AG04450 (cell line): ENCODE results near the gene MBD3L5. TPM values are rescaled to one million over a fixed set of nuclear protein-coding genes. Genes with fewer than 3 reads are reported as not detected.
A peak's percentile ranks its signal among the peaks of the same experiment; 100 is the strongest.

ENCODE experiments used
- CTCF ChIA-PET: fragments of 300-600, 350-600 bp; formaldehyde crosslinking; extraction: SDS; loops from one replicate; lab custom pipeline; 2022; ENCODE audit warnings: antibody characterized with exemption, inconsistent platforms; lab: Charles Lee
- POLR2A ChIA-PET: fragments of 350-600 bp; formaldehyde crosslinking; extraction: SDS; loops from one replicate; lab custom pipeline; 2021; ENCODE audit warnings: antibody characterized with exemption, inconsistent platforms; lab: Yijun Ruan, JAX
- DNase-seq: peaks from one replicate; pipeline ENCODE4 v3.0.0-alpha.2; 2011; ENCODE audit warnings: low read depth, low spot score
- H3K27ac ChIP-seq: one replicate; pipeline ENCODE4 v1.5.1; 2012; ENCODE audit warnings: low read depth, low read length, control low read depth
- H3K27me3 ChIP-seq: one replicate; pipeline ENCODE4 v1.6.0; 2012; ENCODE audit warnings: low read length; ENCODE audit not compliant: control insufficient read depth, insufficient read depth
- H3K4me3 ChIP-seq: 2 replicates; pipeline ENCODE4 v1.5.1; 2011; ENCODE audit warnings: mild to moderate bottlenecking, low read depth, low read length, control low read depth
- H3K9me3 ChIP-seq: 2 replicates; pipeline ENCODE4 v1.5.1; 2012; ENCODE audit warnings: low read length; ENCODE audit not compliant: control insufficient read depth, insufficient read depth
- CTCF ChIP-seq: IDR thresholded peaks from 2 replicates; pipeline ENCODE4 v1.5.1; 2011; ENCODE audit warnings: low read depth, low read length, control low read depth, inconsistent platforms
- polyA plus RNA-seq: library from polyadenylated mRNA; depleted of rRNA; stranded (reverse); fragments of >200 nt; gene quantifications from 2 replicates; pipeline ENCODE4 v1.2.3, GENCODE V29; 2011

The MBD3L5 gene
- polyA plus RNA-seq, 1 experiment, result not detected

- CTCF ChIA-PET, result interaction anchor here (2.2 kb wide), 1 partner anchor 32 kb away, joined by 6 read pairs; no protein-coding TSS in a partner anchor
- POLR2A ChIA-PET, result interaction anchor here (0.6 kb wide), 1 partner anchor 464 kb away, joined by 3 read pairs; no protein-coding TSS in a partner anchor
- no peaks in the 10 kb centered on the region for H3K27me3 ChIP-seq
Observed at GRCh38 chr19:7067716-7068115, 37.3 kb downstream of the MBD3L5 start.

GRCh38 chr19:7068599-7068998 is 38.2 kb downstream of the MBD3L5 start:
- DNase-seq, result no peak
- peaks cover 13% of the 10 kb centered on the region; the same call in 1 of the 2 replicates for H3K9me3 ChIP-seq
- no peak for TF ChIP-seq CTCF
- POLR2A ChIA-PET, result interaction anchor here (0.6 to 1.6 kb wide), 7 partner anchors 16 to 1764 kb away, joined by 3 to 13 read pairs (median 3); partner anchors contain the start of genes PET100 and XAB2
- no peaks in the 10 kb centered on the region for H3K27me3 ChIP-seq
- H3K27ac ChIP-seq, result no peak overlapping the region
- CTCF ChIA-PET, result interaction anchor here (2.2 kb wide), 1 partner anchor 31 kb away, joined by 6 read pairs; no protein-coding TSS in a partner anchor
- peak overlapping the region; percentile 41 for H3K4me3 ChIP-seq

More at GRCh38 chr19:7067716-7068115, 37.3 kb downstream of the MBD3L5 start:
- DNase-seq, result no peak
- no peak overlapping the region for H3K27ac ChIP-seq
- no peak for TF ChIP-seq CTCF
- H3K4me3 ChIP-seq, result no peak overlapping the region
- peaks cover 6% of the 10 kb centered on the region; the same call in 1 of the 2 replicates for H3K9me3 ChIP-seq

GRCh38 chr19:7069042-7069903 is 38.9 kb downstream of the MBD3L5 start, which contains the start of gene ZNF557:
Gene ZNF557 (plus strand): TSS chr19:7069703. CDS start chr19:7075075, 5,372 bp downstream.
- POLR2A ChIA-PET, result interaction anchor here (0.6 to 1.6 kb wide), 8 partner anchors 16 to 1763 kb away, joined by 3 to 13 read pairs (median 3); partner anchors contain the start of genes PET100 and XAB2
- peak; percentile 90 for DNase-seq
- Histone ChIP-seq H3K27me3 (no peaks in the 10 kb centered on the region), H3K9me3 (peaks cover 13% of the 10 kb centered on the region; the same call in 1 of the 2 replicates), H3K27ac (peak within 1 kb of the TSS; percentile 77), H3K4me3 (peak within 1 kb of the TSS; percentile 94)
- CTCF ChIA-PET, result interaction anchor here (0.8 to 2.2 kb wide), 2 partner anchors 29 to 30 kb away, joined by 4 to 6 read pairs; no protein-coding TSS in a partner anchor
- no peak for TF ChIP-seq CTCF

GRCh38 chr19:7069904-7070226 is 39.5 kb downstream of the MBD3L5 start:
- CTCF ChIA-PET, result interaction anchor here (0.8 to 2.2 kb wide), 2 partner anchors 28 to 30 kb away, joined by 4 to 6 read pairs; no protein-coding TSS in a partner anchor
- POLR2A ChIA-PET, result interaction anchor here (0.6 to 1.6 kb wide), 6 partner anchors 18 to 560 kb away, joined by 3 to 13 read pairs (median 3); partner anchors contain the start of genes PET100 and XAB2
- no peaks in the 10 kb centered on the region for H3K27me3 ChIP-seq
- no peak for DNase-seq
- peaks cover 18% of the 10 kb centered on the region for H3K9me3 ChIP-seq
- H3K4me3 ChIP-seq, result peak overlapping the region; percentile 94
- peak overlapping the region; percentile 77 for H3K27ac ChIP-seq
- TF ChIP-seq CTCF, result no peak
